GM18508 (cell line): ENCODE data around the gene SPHK1.

Source experiments
- ATAC-seq: cut with Tn5 transposase; IDR thresholded peaks from one replicate; pipeline ENCODE4 v1.9.1; 2021; ENCODE audit warnings: moderate number of reproducible peaks; ENCODE audit not compliant: insufficient read depth, unreplicated experiment

Gene SPHK1

GRCh38 chr17:76360461-76360860 is 23.9 kb upstream of the SPHK1 start:
- ATAC-seq = no peak

DNA sequence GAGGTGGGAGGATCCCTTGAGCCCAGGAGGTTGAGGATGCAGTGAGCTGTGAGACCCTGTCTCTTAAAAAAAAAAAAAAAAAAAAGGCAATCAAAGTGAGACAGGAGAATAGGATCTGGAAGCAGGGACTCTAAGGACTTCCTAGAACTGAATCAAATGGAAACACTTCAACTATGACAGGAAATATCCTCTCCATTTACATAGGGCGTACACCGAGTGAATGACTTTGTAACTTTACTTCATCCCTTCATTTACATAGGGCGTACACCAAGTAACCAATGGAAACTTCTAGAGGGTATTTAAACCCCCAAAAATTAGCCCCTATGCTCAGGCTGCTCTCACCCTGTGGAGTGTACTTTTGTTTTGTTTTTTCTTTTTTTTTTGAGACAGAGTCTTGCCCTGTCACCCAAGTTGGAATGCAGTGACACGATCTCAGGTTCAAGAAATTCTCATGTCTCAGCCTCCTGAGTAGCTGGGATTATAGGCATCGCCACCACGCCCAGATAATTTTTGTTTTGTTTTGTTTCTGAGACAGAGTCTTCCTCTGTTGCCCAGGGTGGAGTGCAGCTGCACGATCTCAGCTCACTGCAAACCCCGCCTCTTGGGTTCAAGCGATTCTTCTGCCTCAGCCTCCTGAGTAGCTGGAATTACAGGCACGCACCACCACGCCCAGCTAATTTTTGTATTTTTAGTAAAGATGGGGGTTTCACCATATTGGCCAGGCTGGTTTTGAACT is 21.1 kb upstream of the SPHK1 start:
- ATAC-seq = no peak

- no peak for ATAC-seq
Measured at GRCh38 chr17:76365256-76365903, 19.0 kb upstream of the SPHK1 start.

GRCh38 chr17:76366247-76366646 is 18.2 kb upstream of the SPHK1 start:
- ATAC-seq = no peak

DNA sequence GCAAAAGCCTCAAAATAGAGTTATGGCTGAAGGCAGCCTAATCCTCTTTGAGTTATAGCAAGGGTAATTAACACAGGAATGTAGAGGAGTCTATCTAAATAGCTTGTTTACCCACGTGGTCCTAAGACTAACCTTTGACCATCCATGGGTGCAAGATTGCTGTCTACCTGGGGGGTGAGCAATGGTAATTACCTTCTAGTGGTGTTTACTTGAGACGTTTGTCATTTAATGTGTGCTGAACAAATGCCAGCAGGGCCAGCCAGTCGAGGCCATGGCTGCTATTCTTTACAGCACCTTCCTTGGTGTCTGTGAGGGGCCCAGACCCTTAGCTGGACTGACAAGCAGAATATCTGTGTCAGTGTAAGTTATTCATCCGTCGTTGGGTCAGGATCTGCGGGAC is 16.8 kb upstream of the SPHK1 start:
- no peak for ATAC-seq

DNA sequence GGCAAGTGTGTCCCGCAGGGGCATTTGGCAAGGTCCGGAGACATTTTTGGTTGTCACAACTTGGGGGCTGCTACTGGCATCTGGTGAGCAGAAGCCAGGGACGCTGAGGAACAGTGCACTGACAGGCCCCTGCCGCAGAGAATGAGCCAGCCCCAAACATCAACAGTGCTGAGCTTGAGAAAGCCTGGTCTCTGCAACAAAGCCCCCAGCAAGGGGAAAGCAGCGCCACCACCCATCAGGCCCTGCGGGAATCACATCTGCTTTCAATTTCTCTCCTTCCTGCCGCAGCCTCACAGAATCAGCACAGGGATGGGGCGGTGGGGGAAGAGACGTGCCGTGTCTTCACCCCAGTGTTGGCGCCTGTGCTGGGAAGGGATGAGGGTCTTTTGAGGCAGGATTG is 15.9 kb upstream of the SPHK1 start:
- ATAC-seq = no peak

DNA sequence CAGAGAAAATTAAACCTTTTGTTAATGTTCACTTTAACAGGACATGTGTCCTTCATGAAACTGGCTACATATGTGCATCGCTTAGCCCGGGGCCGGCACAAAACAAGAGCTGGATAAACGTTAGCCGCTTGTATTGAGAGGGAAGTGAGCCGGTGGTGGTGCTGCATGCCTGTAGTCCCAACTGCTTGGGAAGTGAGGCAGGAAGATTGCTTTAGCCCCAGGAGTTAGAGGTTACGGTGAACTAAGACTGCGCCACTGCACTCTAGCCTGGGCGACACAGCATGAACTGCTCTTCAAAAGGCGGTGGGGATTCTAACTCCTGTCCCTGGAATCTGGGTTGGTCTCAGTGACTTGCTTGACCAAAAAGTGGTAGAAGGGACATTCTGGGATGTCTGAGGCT is 15.0 kb upstream of the SPHK1 start:
- ATAC-seq = no peak

GRCh38 chr17:76369804-76370203 is 14.6 kb upstream of the SPHK1 start:
- no peak for ATAC-seq

GRCh38 chr17:76370261-76370993 is 14.0 kb upstream of the SPHK1 start:
- no peak for ATAC-seq

DNA sequence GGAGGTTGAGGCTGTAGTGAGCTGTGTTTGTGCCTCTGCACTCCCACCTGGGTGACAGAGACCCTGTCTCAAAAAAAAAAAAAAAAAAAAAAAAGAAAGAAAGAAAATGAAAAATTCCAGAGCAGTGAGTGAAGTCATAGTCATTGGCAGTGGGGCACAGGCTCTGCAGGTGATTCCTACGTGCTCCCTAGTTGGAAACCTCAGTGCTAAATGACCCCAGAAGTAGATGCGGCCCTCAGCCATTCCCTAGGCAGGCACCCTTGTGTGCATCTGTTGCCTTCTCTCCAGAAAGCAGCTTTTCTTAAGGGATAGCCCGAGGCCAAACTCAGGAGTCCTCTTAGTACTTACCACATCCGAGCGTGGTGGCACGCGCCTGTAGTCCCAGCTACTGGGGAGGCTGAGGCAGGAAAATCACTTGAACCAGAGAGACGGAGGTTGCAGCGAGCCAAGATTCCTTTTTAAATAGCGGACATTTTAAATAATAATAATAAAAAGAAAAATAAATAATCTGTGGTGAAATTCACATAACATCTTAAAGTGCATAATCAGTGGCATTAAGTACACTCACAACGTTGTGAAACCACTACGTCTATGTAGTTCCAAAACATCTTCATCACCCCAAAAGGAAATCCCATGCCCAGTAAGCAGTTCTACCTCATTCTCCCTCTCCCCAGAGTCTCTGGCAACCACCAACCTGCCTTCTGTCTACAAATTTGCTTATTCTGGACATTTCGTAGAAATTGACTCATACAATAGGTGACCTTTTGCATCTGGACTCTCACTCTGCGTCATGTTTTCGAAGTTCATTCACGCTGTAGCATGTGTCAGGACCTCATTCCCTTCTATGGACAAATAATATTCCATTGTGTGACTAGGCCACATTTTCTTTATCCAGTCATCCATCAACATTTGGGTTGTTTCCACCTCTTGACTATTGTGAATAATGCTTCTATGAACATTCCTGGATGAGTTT is 12.5 kb upstream of the SPHK1 start:
- no peak for ATAC-seq

DNA sequence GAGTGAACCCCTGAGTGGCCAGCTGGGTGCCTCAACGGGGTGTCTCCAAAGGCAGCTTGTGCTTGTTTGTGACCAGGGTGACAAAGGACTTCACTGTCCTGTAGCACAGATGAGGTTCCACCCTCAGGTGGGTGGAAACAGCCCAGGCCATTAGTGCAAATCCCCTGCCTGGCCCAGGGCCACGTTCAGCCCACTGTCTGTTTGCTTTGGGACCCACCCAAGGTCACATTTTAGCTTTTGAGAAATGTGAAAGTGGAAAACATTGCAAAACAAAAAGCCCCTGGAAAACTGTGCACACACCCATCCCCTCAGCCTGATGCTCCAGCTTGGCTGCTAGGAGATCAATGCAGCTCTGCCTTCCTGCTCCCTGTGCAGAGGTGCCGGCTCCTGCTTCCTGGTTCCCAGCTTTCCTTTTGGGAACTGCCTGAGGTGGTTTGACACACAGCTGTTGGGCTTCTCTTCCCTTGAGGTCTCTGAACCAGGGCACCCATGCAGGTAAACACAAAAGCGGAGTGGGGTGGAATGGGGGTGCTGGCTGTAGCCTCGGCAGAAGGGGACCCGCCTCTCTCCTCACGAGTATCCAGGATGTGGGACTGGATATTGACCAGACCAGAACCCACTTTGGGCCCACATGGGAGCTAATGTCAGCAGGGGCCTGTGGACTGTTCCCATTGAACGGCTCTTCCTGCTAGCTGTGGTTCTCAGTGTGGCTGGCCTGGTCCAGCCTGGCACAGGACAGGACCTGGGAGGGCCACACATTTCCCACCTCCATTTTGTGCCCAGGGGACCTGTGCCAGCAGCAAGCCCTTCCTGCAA is 7.9 kb upstream of the SPHK1 start:
- no peak for ATAC-seq

GRCh38 chr17:76378548-76379274 is 5.7 kb upstream of the SPHK1 start:
- no peak for ATAC-seq

DNA sequence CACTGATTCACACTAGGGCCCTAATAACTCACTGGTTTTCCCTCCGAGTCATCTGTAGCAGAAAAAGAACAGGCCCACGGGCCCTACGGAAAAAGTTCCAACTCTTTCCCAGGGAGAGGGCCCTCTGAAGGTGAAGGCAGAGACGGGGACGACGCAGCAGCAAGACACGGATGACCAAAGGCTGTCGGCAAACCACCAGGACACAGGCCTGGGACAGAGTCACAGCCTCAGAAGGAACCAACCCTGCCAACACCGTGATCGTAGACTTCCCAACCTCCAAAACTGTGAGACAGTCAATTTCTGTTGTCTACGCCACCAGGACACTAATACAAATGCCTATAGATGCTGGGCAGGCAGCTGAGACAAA is 5.2 kb upstream of the SPHK1 start:
- no peak for ATAC-seq

- no peak for ATAC-seq
Measured at GRCh38 chr17:76379646-76380376, 4.6 kb upstream of the SPHK1 start.

DNA sequence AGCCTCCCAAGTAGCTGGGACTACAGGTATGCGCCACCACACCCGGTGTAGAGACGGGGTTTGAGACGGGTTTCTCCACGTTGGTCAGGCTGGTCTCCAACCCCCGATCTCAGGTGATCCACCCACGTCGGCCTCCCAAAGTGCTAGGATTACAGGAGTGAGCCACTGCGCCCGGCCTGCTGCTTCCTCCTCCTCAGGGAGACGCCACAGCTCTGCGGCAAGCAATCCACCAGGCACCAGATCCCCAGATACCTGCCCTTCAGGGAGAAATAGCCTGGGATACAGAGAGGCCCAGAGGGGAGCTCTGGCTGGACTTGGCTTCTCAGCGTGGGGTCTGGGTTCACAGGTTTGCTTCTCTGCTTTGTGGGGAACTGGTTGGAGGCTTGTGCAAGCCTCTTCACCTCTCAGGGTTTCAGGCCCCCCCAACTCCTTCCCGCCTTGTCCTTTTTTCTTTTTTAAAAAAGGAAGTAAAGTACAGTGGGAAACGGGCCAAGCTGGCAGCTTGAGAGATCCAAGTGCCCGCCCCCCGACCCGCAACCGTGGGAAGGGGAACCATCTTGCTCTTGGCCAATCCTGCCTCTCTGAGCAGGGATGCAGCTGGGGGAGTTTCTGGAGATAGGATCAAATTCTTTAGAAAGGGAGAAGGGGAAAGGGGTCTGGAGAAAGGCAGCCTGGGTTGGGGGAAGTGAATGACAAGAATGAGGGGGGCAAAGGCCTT is 2.6 kb upstream of the SPHK1 start:
- ATAC-seq = no peak

GRCh38 chr17:76382351-76382802 is 2.0 kb upstream of the SPHK1 start:
- ATAC-seq = no peak

GRCh38 chr17:76382803-76383545 is 1.4 kb upstream of the SPHK1 start:
- no peak for ATAC-seq
